Loucy (cell line): Measurements from ENCODE around the gene LRIT3.
A peak's percentile ranks its signal among the peaks of the same experiment; 100 is the strongest.

Experiments
- H2AFZ ChIP-seq: fragments of 200-600 bp; sonication (generic); 2 replicates; pipeline ENCODE4 v1.6.0; 2016; ENCODE audit warnings: antibody characterized with exemption, mild to moderate bottlenecking, low read length, moderate library complexity
- H3F3A ChIP-seq: fragments of 200-600 bp; 2 replicates; pipeline ENCODE4 v1.6.0; 2016; ENCODE audit warnings: antibody characterized with exemption, low read depth, mild to moderate bottlenecking
- H3K27me3 ChIP-seq: fragments of 200-600 bp; sonication (generic); 2 replicates; pipeline ENCODE4 v1.6.1; 2014; ENCODE audit warnings: low read length, mild to moderate bottlenecking; ENCODE audit not compliant: insufficient read depth, poor library complexity, severe bottlenecking
- H3K36me3 ChIP-seq: fragments of 200-600 bp; sonication (generic); 2 replicates; pipeline ENCODE4 v1.6.1; 2016; ENCODE audit warnings: low read length; ENCODE audit not compliant: insufficient read depth
- H3K4me1 ChIP-seq: fragments of 200-600 bp; sonication (generic); 2 replicates; pipeline ENCODE4 v1.5.1; 2014; ENCODE audit warnings: low read length, mild to moderate bottlenecking; ENCODE audit not compliant: insufficient read depth, poor library complexity, severe bottlenecking
- H3K4me2 ChIP-seq: fragments of 200-600 bp; sonication (generic); 2 replicates; pipeline ENCODE4 v1.6.0; 2014; ENCODE audit warnings: antibody characterized with exemption, low read length, low read depth, mild to moderate bottlenecking; ENCODE audit not compliant: poor library complexity, severe bottlenecking
- H3K4me3 ChIP-seq: fragments of 200-600 bp; sonication (generic); 2 replicates; pipeline ENCODE4 v1.5.1; 2014; ENCODE audit warnings: low read length, mild to moderate bottlenecking, mixed read lengths; ENCODE audit not compliant: poor library complexity, severe bottlenecking
- H3K79me2 ChIP-seq: fragments of 200-600 bp; sonication (generic); 2 replicates; pipeline ENCODE4 v1.6.1; 2014; ENCODE audit warnings: low read length; ENCODE audit not compliant: insufficient read depth
- H3K9ac ChIP-seq: fragments of 200-600 bp; sonication (generic); 2 replicates; pipeline ENCODE4 v1.6.0; 2014; ENCODE audit warnings: mild to moderate bottlenecking, low read depth, low read length, moderate library complexity; ENCODE audit not compliant: poor library complexity, severe bottlenecking
- H3K9me2 ChIP-seq: fragments of 200-600 bp; sonication (generic); replicated peaks from 2 replicates; pipeline ENCODE4 v1.6.1; 2016; ENCODE audit warnings: low read depth, low read length, mixed read lengths
- H3K9me3 ChIP-seq: fragments of 200-600 bp; sonication (generic); 2 replicates; pipeline ENCODE4 v1.6.1; 2014; ENCODE audit warnings: mild to moderate bottlenecking, antibody characterized with exemption, low read length, low read depth; ENCODE audit not compliant: insufficient read depth
- H4K20me1 ChIP-seq: fragments of 200-600 bp; sonication (generic); 2 replicates; pipeline ENCODE4 v1.6.0; 2014; ENCODE audit warnings: antibody characterized with exemption, low read length, mild to moderate bottlenecking; ENCODE audit not compliant: insufficient read depth, poor library complexity, severe bottlenecking
- EZH2phosphoT487 ChIP-seq: fragments of 200-600 bp; IDR thresholded peaks from 2 replicates; pipeline ENCODE4 v1.6.1; 2018; ENCODE audit warnings: antibody characterized with exemption, mild to moderate bottlenecking, moderate library complexity, borderline replicate concordance
- TF ChIP-seq, protein P1 (sequence below): fragments of 200-600 bp; sonication (generic); conservative IDR thresholded peaks from 2 replicates; pipeline ENCODE4 v1.5.1; 2014; ENCODE audit warnings: mild to moderate bottlenecking, antibody characterized with exemption, low read length

LRIT3 gene

GRCh38 chr4:109912706-109913595 is 65.0 kb downstream of the LRIT3 start, which contains the start of gene EGF:
Gene EGF, plus strand, starts transcription at chr4:109912883. Its CDS starts 453 bp downstream, at chr4:109913336.
- Histone ChIP-seq H2AFZ (peak within 1 kb of the TSS; percentile 69), H3K9me2 (no peaks in the 10 kb centered on the region), H3F3A (no peaks in the 10 kb centered on the region), H3K36me3 (no peaks in the 10 kb centered on the region), H3K79me2 (no peaks in the 10 kb centered on the region), H4K20me1 (no peaks in the 10 kb centered on the region), H3K9me3 (no peaks in the 10 kb centered on the region), H3K27me3 (no peaks in the 10 kb centered on the region), H3K4me2 (peak within 1 kb of the TSS; percentile 13), H3K9ac (no peak within 1 kb of the TSS), H3K4me1 (no peaks in the 10 kb centered on the region), H3K4me3 (no peak within 1 kb of the TSS)
- no peak for TF ChIP-seq EZH2phosphoT487
- TF ChIP-seq, protein P1, sequence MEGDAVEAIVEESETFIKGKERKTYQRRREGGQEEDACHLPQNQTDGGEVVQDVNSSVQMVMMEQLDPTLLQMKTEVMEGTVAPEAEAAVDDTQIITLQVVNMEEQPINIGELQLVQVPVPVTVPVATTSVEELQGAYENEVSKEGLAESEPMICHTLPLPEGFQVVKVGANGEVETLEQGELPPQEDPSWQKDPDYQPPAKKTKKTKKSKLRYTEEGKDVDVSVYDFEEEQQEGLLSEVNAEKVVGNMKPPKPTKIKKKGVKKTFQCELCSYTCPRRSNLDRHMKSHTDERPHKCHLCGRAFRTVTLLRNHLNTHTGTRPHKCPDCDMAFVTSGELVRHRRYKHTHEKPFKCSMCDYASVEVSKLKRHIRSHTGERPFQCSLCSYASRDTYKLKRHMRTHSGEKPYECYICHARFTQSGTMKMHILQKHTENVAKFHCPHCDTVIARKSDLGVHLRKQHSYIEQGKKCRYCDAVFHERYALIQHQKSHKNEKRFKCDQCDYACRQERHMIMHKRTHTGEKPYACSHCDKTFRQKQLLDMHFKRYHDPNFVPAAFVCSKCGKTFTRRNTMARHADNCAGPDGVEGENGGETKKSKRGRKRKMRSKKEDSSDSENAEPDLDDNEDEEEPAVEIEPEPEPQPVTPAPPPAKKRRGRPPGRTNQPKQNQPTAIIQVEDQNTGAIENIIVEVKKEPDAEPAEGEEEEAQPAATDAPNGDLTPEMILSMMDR: no peak

DNA sequence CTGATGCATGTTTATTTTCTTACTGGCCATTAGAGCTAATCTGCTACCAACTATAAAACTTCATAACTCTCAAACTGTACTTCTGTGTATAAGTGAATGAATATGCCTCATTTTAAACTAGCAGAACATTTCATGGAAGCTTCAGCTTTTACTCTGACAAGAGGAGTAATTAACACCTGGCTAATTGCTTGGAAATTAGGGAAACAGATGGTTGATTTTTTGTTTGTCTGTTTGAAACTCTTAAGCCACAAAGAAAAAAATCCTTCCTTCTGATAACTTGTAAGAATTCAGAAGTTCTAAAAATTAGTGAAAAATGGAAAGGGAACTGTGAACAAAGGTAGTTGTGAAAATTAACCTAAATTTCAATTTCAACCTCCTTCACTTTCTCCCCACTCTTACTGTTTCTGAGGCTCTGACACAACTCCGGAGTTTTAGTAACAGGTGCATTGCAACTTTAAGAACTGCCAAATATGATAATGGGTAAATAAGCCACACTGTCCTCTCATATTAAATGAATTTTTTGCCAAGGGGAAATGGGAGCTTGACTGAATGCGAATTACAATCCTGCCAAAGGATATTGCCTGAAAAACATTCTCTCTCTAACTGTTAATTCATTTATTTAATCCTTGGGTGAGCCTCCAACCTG is 65.8 kb downstream of the LRIT3 start:
- no peak overlapping the region for H3K9ac ChIP-seq
- no peaks in the 10 kb centered on the region for H3K9me2 ChIP-seq
- H4K20me1 ChIP-seq: no peaks in the 10 kb centered on the region
- no peaks in the 10 kb centered on the region for H3K4me1 ChIP-seq
- TF ChIP-seq EZH2phosphoT487: no peak
- TF ChIP-seq, protein P1: no peak
- no peak overlapping the region for H2AFZ ChIP-seq
- no peaks in the 10 kb centered on the region for H3K79me2 ChIP-seq
- H3K36me3 ChIP-seq: no peaks in the 10 kb centered on the region
- no peaks in the 10 kb centered on the region for H3K27me3 ChIP-seq
- H3F3A ChIP-seq: no peaks in the 10 kb centered on the region
- no peaks in the 10 kb centered on the region for H3K9me3 ChIP-seq
- H3K4me3 ChIP-seq: no peak overlapping the region
- H3K4me2 ChIP-seq: no peak overlapping the region

DNA sequence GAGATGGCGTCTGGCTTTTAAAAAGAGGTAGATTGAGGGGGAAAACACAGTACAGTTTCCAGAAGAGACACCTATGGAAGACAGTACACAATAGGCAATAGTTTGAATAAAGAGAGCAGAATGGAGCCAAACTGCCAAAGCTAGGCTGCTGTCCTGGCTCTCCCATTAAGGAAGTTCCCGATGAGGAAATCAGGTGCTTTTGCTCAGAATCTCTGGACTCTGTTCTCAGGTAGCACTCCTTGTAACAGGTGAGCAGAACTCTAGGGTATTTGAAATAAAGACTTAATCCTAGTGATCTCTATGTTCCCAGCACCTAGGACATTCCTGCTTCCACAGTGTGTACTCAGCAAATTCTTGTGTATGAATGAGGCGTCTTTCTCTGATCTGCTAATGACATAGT is 66.4 kb downstream of the LRIT3 start:
- Histone ChIP-seq H3K79me2 (no peaks in the 10 kb centered on the region), H3F3A (no peaks in the 10 kb centered on the region), H3K4me2 (no peak overlapping the region), H2AFZ (no peak overlapping the region), H3K9ac (no peak overlapping the region), H3K36me3 (no peaks in the 10 kb centered on the region), H3K4me3 (no peak overlapping the region), H3K4me1 (no peaks in the 10 kb centered on the region), H4K20me1 (no peaks in the 10 kb centered on the region), H3K9me2 (no peaks in the 10 kb centered on the region), H3K9me3 (no peaks in the 10 kb centered on the region), H3K27me3 (no peaks in the 10 kb centered on the region)
- TF ChIP-seq, protein P1: no peak
- TF ChIP-seq EZH2phosphoT487: no peak
